Right lobe of liver (tissue), 4 donors: Measurements from ENCODE around the gene WASHC4.

Experiments
- POLR2A ChIP-seq: fragments of 450-650 bp; IDR thresholded peaks from one replicate; pipeline ENCODE4 v1.6.1; 2017; ENCODE audit warnings: antibody characterized with exemption, mild to moderate bottlenecking
- TF ChIP-seq, protein P1 (sequence below), 4 donors: fragments of 200-600 bp in 3 of 4; fragments of 450-650 bp in 1 of 4; IDR thresholded peaks; one replicate each; pipeline versions ENCODE4 v1.5.1 to v1.8.0; 2016 to 2022; ENCODE audit warnings: antibody characterized with exemption in 4 of 4, mild to moderate bottlenecking in 2 of 4
- donor health status: DM: no; HTN: no; CAD: no.
- donor health status: DM: no; HTN: no; CAD: no.
- donor health status: DM: no; HTN: yes; CAD: no.

DNA sequence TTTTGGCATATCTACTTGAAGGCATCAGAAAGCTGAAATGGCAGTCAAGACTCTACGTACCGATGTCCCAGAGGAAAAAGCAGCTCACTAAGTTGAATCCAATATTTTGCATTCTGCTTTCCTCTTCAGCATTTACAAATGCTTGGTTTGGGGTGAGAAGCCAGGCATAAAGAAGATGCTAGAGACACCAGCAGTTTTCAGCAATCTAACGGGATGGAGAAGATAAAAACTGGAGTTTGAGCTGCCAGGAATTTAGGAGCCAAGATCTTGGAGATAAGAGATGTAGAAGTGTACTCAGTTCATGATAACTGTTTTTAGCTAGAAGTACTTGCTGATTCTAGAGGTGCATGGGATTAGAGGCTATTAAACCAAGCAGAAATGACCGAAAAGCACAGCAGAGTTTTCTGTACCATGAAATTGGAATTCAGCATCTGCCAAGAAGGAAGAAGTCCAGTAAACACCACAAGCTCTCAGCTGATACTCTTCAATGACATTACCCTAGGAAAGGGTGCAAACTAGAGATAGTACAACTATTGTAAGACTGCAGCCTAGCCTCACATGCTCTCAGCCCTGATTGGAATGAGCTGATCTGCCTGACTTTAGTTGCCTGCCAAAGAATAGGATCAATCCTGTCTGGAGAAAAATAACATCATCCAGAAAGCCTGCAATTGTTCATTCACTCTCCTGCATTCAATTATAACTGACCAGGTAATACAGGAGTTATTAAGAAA lies 15.9 kb upstream of the WASHC4 start:
- TF ChIP-seq, protein P1, sequence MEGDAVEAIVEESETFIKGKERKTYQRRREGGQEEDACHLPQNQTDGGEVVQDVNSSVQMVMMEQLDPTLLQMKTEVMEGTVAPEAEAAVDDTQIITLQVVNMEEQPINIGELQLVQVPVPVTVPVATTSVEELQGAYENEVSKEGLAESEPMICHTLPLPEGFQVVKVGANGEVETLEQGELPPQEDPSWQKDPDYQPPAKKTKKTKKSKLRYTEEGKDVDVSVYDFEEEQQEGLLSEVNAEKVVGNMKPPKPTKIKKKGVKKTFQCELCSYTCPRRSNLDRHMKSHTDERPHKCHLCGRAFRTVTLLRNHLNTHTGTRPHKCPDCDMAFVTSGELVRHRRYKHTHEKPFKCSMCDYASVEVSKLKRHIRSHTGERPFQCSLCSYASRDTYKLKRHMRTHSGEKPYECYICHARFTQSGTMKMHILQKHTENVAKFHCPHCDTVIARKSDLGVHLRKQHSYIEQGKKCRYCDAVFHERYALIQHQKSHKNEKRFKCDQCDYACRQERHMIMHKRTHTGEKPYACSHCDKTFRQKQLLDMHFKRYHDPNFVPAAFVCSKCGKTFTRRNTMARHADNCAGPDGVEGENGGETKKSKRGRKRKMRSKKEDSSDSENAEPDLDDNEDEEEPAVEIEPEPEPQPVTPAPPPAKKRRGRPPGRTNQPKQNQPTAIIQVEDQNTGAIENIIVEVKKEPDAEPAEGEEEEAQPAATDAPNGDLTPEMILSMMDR (IDR thresholded peaks at IDR 0.05), result no peak
- no peak for TF ChIP-seq POLR2A
